Measurements from ENCODE around the gene VCAM1.

GRCh38 chr1:100724281-100724680, 4.7 kb downstream of the VCAM1 start:
- TF ChIP-seq CTCF (IDR thresholded peaks at IDR 0.05) (no peak), EZH2phosphoT487 (IDR thresholded peaks at IDR 0.05) (no peak)
